ENCODE data around the gene ARL2BP.
A peak's percentile ranks its signal among the peaks of the same experiment; 100 is the strongest.
"Not testable (repeated sequence)": the region's sequence is repeated elsewhere in the genome, so short reads cannot be mapped to it uniquely, and the experiment has no call there.

Gene ARL2BP

GRCh38 chr16:57265850-57266530 is 20.9 kb downstream of the ARL2BP start:
- Mint-ChIP-seq H3K27ac (no peak overlapping the region), H3K36me3 (no peaks in the 10 kb centered on the region), H3K4me1 (no peaks in the 10 kb centered on the region), H3K27me3 (no peaks in the 10 kb centered on the region), H3K4me3 (no peak overlapping the region), H3K9me3 (no peaks in the 10 kb centered on the region)
- ATAC-seq, result no peak

GRCh38 chr16:57266531-57267260 is 21.6 kb downstream of the ARL2BP start:
- Mint-ChIP-seq H3K36me3 (no peaks in the 10 kb centered on the region), H3K4me1 (no peaks in the 10 kb centered on the region), H3K27ac (no peak overlapping the region), H3K27me3 (no peaks in the 10 kb centered on the region), H3K4me3 (no peak overlapping the region), H3K9me3 (no peaks in the 10 kb centered on the region)
- no peak for ATAC-seq

GRCh38 chr16:57267343-57267742 is 22.3 kb downstream of the ARL2BP start:
- H3K4me1 Mint-ChIP-seq, result not testable (repeated sequence)

GRCh38 chr16:57268804-57269800 is 24.0 kb downstream of the ARL2BP start:
- H3K4me3 Mint-ChIP-seq, result no peak overlapping the region
- no peak for ATAC-seq
- no peaks in the 10 kb centered on the region for H3K36me3 Mint-ChIP-seq
- no peaks in the 10 kb centered on the region for H3K9me3 Mint-ChIP-seq
- H3K27me3 Mint-ChIP-seq, result no peaks in the 10 kb centered on the region
- H3K27ac Mint-ChIP-seq, result no peak overlapping the region
- H3K4me1 Mint-ChIP-seq, result no peaks in the 10 kb centered on the region

More at GRCh38 chr16:57267343-57267742, 22.3 kb downstream of the ARL2BP start:
- ATAC-seq, H3K27ac Mint-ChIP-seq, H3K27me3 Mint-ChIP-seq, H3K36me3 Mint-ChIP-seq, H3K4me3 Mint-ChIP-seq, H3K9me3 Mint-ChIP-seq: not testable (repeated sequence)

- ATAC-seq, result no peak
- Mint-ChIP-seq H3K4me3 (no peak overlapping the region), H3K27me3 (no peaks in the 10 kb centered on the region), H3K36me3 (no peaks in the 10 kb centered on the region), H3K4me1 (no peaks in the 10 kb centered on the region), H3K9me3 (no peaks in the 10 kb centered on the region), H3K27ac (no peak overlapping the region)
Measured at GRCh38 chr16:57270221-57271062, 25.4 kb downstream of the ARL2BP start.

- Mint-ChIP-seq H3K4me1 (no peaks in the 10 kb centered on the region), H3K9me3 (no peaks in the 10 kb centered on the region), H3K4me3 (no peak overlapping the region), H3K27ac (no peak overlapping the region), H3K36me3 (no peaks in the 10 kb centered on the region), H3K27me3 (no peaks in the 10 kb centered on the region)
- no peak for ATAC-seq
Measured at GRCh38 chr16:57271063-57271345, 25.9 kb downstream of the ARL2BP start.

- no peak for ATAC-seq
- H3K4me1 Mint-ChIP-seq, result peaks cover 8% of the 10 kb centered on the region
- H3K36me3 Mint-ChIP-seq, result no peaks in the 10 kb centered on the region
- no peak overlapping the region for H3K4me3 Mint-ChIP-seq
- no peaks in the 10 kb centered on the region for H3K27me3 Mint-ChIP-seq
- no peak overlapping the region for H3K27ac Mint-ChIP-seq
- no peaks in the 10 kb centered on the region for H3K9me3 Mint-ChIP-seq
Measured at GRCh38 chr16:57271867-57272495, 26.9 kb downstream of the ARL2BP start.

GRCh38 chr16:57273359-57273758 is 28.3 kb downstream of the ARL2BP start:
- no peak for ATAC-seq
- Mint-ChIP-seq H3K4me3 (no peak overlapping the region), H3K27ac (no peak overlapping the region), H3K9me3 (no peaks in the 10 kb centered on the region), H3K27me3 (no peaks in the 10 kb centered on the region), H3K36me3 (no peaks in the 10 kb centered on the region), H3K4me1 (peaks cover 18% of the 10 kb centered on the region)

GRCh38 chr16:57273826-57274225 is 28.8 kb downstream of the ARL2BP start:
- Mint-ChIP-seq H3K4me3 (no peak overlapping the region), H3K4me1 (peaks cover 18% of the 10 kb centered on the region), H3K27ac (no peak overlapping the region), H3K36me3 (no peaks in the 10 kb centered on the region), H3K9me3 (no peaks in the 10 kb centered on the region), H3K27me3 (no peaks in the 10 kb centered on the region)
- no peak for ATAC-seq

- not testable (repeated sequence) for H3K27me3 Mint-ChIP-seq, H3K9me3 Mint-ChIP-seq, H3K4me3 Mint-ChIP-seq, H3K27ac Mint-ChIP-seq, ATAC-seq, H3K36me3 Mint-ChIP-seq
- H3K4me1 Mint-ChIP-seq, result peaks cover 18% of the 10 kb centered on the region
Measured at GRCh38 chr16:57275946-57276345, 30.9 kb downstream of the ARL2BP start.

- Mint-ChIP-seq H3K9me3 (no peaks in the 10 kb centered on the region), H3K27ac (no peak overlapping the region), H3K27me3 (no peaks in the 10 kb centered on the region), H3K36me3 (no peaks in the 10 kb centered on the region), H3K4me3 (no peak overlapping the region), H3K4me1 (peaks cover 18% of the 10 kb centered on the region)
- ATAC-seq, result no peak
Measured at GRCh38 chr16:57276596-57276995, 31.5 kb downstream of the ARL2BP start.

GRCh38 chr16:57277586-57277985 is 32.5 kb downstream of the ARL2BP start:
- H3K9me3 Mint-ChIP-seq, result no peaks in the 10 kb centered on the region
- H3K27ac Mint-ChIP-seq, result peak overlapping the region; percentile 67

GRCh38 chr16:57278494-57278893 is 33.4 kb downstream of the ARL2BP start:
- Mint-ChIP-seq H3K27me3 (peaks cover 13% of the 10 kb centered on the region), H3K4me1 (peaks cover 20% of the 10 kb centered on the region), H3K27ac (no peak overlapping the region), H3K4me3 (no peak overlapping the region), H3K9me3 (no peaks in the 10 kb centered on the region), H3K36me3 (no peaks in the 10 kb centered on the region)
- ATAC-seq, result no peak

More at GRCh38 chr16:57277586-57277985, 32.5 kb downstream of the ARL2BP start:
- Mint-ChIP-seq H3K4me1 (peaks cover 18% of the 10 kb centered on the region), H3K4me3 (no peak overlapping the region), H3K36me3 (no peaks in the 10 kb centered on the region), H3K27me3 (peaks cover 4% of the 10 kb centered on the region)
- peak; percentile 71 for ATAC-seq
